HG02840 (cell line): ENCODE measurements around the gene TEX36.
"Not testable (repeated sequence)": the region's sequence is repeated elsewhere in the genome, so short reads cannot be mapped to it uniquely, and the experiment has no call there.

Experiments used
- ATAC-seq: cut with Tn5 transposase; IDR thresholded peaks from one replicate; pipeline ENCODE4 v1.9.1; 2021; ENCODE audit warnings: mild to moderate bottlenecking, moderate library complexity, moderate number of reproducible peaks; ENCODE audit not compliant: unreplicated experiment, low FRiP score

The TEX36 gene

GRCh38 chr10:125683063-125683462 is at the start of gene TEX36:
Gene TEX36, minus strand, starts transcription at chr10:125683163. Its CDS starts 174 bp downstream, at chr10:125682989.
- ATAC-seq, result no peak

GRCh38 chr10:125727436-125727835 is 44.5 kb upstream of the TEX36 start:
- no peak for ATAC-seq

GRCh38 chr10:125726914-125727313 is 44.0 kb upstream of the TEX36 start:
- ATAC-seq, result no peak

- ATAC-seq, result no peak
These were observed 39.8 kb upstream of the TEX36 start for GRCh38 chr10:125722811-125723210.

- peak; percentile 26 for ATAC-seq
These were observed 38.1 kb upstream of the TEX36 start for GRCh38 chr10:125721035-125721434.

GRCh38 chr10:125720002-125720382 is 37.0 kb upstream of the TEX36 start:
- no peak for ATAC-seq

GRCh38 chr10:125719173-125720001 is 36.4 kb upstream of the TEX36 start, which contains the start of gene EDRF1:
Gene EDRF1, plus strand, starts transcription at chr10:125719709. Its CDS starts 99 bp downstream, at chr10:125719808.
- peak; percentile 94 for ATAC-seq

GRCh38 chr10:125714728-125715127 is 31.8 kb upstream of the TEX36 start:
- not testable (repeated sequence) for ATAC-seq

- no peak for ATAC-seq
These were observed 28.3 kb upstream of the TEX36 start for GRCh38 chr10:125711110-125711750.

GRCh38 chr10:125709553-125710474 is 26.9 kb upstream of the TEX36 start:
- no peak for ATAC-seq

- no peak for ATAC-seq
These were observed 26.1 kb upstream of the TEX36 start for GRCh38 chr10:125708971-125709503.

- ATAC-seq, result no peak
These were observed 24.8 kb upstream of the TEX36 start for GRCh38 chr10:125707541-125708468.

GRCh38 chr10:125700355-125700911 is 17.5 kb upstream of the TEX36 start:
- ATAC-seq, result no peak

- ATAC-seq, result no peak
These were observed 16.7 kb upstream of the TEX36 start for GRCh38 chr10:125699562-125700143.

GRCh38 chr10:125698481-125698998 is 15.6 kb upstream of the TEX36 start:
- no peak for ATAC-seq

GRCh38 chr10:125696884-125697283 is 13.9 kb upstream of the TEX36 start:
- not testable (repeated sequence) for ATAC-seq

GRCh38 chr10:125694883-125695282 is 11.9 kb upstream of the TEX36 start:
- no peak for ATAC-seq

- ATAC-seq, result no peak
These were observed 10.5 kb upstream of the TEX36 start for GRCh38 chr10:125693524-125693847.
